GM19468 (cell line): Measurements from ENCODE around the gene PRDM1.
"Not testable (repeated sequence)": the region's sequence is repeated elsewhere in the genome, so short reads cannot be mapped to it uniquely, and the experiment has no call there.

ENCODE experiments used
- ATAC-seq: cut with Tn5 transposase; IDR thresholded peaks from one replicate; pipeline ENCODE4 v1.9.1; 2021; ENCODE audit warnings: mild to moderate bottlenecking, moderate library complexity, moderate number of reproducible peaks; ENCODE audit not compliant: unreplicated experiment; ENCODE audit errors: extremely low read depth

PRDM1 gene

DNA sequence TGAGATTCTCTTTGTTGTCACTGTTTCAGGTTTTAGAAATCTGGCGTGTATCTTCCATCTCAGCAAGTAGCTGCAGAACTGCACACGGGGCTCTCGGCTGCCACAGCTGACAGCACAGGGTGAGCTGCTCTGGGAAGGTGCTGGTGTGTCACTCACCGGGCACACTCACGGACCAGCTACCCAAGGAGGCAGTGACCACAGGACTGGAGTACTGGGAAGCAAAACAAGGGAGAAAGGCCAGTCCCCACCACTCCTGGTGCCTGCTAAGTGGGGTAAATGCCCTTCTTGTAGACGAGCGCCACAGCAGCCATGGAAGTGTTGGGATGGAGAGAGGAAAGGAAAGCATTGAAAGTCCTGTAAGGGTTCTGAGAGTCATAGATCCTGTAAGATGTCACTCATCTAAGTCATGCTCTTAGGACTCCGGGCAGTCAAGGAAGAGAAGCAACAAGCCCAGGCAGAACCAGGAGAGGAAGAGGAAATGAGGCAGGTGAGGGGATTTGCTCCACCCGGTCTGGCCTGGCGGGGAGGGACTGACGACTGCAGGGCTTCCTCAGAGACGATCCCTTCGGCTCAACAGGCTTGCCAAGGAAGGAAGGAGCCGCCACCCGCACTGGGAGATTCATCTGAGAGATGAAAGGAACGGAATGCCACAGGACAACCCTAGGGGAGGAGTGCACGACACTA, 48.1 kb downstream of the PRDM1 start:
- no peak for ATAC-seq

DNA sequence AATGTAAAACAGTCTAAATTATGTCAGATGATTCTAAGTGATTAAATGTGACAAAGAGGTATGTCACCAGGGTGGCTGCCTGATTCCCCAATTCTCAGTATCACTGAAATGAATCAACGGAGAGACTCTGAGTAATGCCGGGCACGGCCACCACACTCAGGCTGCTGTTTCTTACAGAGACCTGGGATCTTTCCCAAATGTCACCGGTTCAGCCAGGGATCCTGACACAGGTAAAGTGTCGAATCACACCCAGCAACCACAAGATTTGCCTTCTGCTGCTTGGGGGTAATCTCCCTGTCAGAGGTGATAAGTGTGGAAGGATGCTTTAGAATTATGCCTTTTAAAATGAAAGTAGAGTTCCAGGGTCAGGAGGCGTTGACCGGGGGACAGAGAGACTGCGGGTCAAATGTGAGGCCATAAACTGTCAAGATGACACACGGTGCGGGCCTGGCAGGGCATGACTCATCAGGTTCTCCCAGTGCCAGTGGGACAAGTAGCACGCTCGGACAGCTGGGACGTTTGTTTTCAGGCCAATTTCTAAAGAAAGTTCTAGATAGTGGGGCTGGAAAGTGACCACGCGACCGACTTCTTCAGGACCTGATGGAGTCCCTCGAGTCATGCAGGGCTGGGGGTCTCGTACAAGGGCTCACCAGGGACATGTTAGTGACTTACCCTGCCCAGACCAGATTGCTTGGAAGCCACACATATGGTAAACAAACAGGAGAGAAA, 48.9 kb downstream of the PRDM1 start:
- no peak for ATAC-seq

DNA sequence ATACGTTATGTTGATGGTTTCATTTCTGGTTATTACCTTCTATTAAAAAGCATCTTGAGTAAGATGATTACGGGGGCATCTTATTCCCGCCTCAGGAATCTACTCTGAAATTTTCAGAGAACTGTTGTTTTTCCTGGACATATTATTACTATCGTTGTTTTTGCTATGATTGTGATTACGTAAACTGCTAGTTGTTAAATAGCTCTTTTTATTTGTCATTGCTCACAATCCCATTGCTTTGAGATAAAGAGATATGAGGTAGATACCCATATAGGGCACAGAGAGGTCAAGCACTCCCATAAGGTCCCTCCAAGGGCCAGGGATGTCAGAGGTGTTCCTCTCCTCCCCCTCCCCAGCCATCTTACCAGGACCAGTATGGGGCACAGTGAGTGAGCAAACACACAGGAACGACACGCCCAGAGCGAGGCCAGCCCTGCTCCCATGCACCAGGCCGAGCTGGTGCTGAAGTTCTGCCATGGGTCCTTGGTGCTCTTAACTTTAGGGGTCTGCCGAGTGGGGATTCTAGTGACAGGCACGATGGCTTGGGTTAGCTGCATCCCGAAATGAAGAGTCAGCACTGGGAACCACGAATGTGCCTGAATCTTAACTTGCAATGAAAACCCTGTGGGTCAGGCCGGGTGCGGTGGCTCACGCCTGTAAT, 49.9 kb downstream of the PRDM1 start:
- ATAC-seq: no peak

DNA sequence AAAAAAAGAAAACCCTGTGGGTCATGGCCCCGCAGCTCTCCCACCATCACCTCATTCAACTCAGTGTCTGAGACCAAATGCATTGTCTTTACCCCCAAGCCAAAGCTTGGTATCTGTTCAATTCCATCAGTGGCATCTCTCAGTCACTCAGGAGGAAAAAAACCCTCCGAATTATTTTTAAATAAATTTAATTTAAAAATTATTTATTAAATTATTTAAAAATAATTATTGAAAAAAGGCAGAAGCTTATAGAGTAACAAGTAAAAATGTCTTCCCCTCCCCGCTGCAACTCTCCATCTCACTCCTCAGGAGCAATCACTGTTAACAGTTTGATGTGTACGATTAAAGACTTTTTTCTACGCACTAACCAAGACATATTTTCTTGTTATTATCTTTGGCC, 50.7 kb downstream of the PRDM1 start:
- ATAC-seq: no peak

DNA sequence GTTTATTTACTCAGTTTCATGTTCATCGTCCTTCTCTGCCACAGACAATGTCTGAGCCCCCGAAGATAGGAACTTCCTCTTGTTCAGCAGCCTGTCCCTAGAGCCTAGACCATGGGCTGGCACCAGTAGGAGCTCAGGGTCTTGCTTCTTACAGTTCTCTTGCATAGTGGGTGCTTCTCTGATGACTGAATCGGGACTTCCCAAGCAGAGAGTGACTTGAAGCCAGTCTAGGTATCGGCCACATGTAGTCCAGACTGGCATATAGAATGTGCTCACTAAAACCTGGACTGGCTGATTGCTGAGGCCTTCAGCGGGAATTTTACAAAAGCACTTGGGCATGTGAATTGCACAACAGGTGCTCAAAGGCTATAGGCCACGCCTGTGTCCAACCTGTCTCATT, 52.0 kb downstream of the PRDM1 start:
- ATAC-seq: no peak

DNA sequence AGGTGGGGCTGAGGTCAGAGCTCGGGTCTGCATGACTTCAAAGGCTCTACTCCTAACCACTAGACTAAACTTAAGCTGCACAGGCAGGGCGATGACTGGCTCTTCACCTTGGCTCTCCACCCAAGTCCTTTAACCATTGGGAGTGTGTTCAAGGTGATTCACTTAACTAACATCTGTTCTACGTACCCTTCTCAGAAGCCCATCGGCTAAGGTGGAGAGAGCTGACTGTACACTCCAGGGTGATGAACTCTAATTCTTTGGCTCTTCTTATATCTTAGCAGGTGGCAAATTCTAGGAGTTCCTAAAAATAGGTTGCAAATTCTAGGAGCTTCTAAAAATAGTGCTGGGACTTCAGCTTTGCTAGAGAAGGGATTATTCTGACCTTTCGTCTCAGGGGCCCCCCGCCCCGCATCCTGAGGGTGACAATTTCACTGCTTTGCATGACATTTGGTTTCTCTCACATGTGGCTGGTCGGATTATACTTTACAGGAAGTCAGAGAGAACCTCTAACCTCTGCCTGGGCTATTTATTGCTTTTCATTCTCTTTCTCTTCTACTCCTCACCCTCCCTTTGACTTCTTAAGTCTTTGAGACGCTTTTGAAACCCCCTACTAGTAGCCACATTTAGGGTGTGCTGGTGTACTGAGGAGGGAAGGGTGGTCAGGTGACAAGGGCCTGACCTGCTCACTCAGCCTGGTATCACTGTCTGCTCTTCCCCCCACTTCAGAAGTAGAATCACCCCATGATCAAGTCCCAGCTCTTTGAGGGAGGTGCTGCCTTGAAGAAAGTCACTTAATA, 55.5 kb downstream of the PRDM1 start:
- ATAC-seq: peak; percentile 86

DNA sequence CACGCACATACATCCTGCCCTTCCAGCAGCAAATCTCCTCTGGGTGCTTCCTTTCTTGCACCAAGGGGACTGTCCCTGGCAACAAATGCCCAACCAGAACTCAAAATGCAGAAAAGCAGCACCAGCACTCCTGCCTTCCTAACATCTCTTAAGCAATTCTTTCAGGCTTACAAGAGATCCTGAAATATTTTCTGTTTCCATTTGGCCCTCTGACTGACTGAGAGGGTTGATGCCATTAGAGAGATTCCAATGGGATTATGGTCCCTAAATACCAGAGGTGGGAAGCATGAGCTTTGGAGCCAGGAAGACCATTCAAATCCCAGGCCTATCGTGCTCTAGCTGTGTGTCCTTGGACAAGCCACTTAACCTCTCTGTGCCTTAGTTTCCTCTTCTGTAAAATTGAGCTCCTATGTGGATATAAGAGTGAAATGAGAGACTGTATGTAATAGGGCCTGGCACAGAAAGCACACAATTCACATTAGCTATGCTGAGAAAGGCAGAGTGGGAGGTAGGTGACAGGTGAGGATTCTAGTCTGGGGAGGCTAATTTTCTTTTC, 56.8 kb downstream of the PRDM1 start:
- no peak for ATAC-seq

DNA sequence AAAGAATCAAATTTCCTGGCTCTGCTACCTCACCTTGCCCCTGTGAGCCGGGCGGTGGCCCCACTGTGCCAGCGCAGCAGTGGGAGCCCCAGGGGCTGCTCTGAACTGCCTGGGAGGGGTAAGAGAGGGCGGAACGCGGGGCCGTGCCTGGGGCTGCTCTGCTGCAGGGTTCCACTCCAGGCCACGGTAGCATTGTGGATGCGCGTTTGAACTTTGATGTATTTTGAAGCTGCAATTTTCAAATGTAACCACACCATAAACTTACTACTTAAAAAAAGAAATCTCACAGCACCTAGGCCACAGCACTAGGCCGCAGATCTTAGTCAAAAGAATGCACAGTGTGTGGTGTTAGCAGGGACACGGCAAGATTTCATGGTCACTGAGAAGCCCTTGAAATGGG, 57.5 kb downstream of the PRDM1 start:
- no peak for ATAC-seq

DNA sequence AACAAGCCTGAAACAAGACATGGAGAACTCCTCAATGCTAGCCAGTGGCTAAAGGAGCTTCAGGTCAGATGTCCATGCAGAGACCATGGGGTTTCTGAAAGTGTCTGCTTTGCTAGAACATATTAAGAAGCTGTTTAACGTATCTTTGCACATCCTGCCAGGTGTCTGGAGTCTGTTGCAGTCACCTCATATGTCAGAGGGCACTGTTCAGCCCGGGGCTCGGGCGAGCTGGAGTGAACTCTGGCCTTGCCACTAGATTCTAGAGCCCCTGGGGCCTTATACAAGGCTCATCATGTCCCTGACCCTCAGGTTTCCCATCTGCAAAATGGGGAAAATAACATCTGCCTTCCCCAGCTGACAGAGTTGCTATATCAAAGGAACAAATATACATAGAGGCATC, 59.0 kb downstream of the PRDM1 start:
- no peak for ATAC-seq

DNA sequence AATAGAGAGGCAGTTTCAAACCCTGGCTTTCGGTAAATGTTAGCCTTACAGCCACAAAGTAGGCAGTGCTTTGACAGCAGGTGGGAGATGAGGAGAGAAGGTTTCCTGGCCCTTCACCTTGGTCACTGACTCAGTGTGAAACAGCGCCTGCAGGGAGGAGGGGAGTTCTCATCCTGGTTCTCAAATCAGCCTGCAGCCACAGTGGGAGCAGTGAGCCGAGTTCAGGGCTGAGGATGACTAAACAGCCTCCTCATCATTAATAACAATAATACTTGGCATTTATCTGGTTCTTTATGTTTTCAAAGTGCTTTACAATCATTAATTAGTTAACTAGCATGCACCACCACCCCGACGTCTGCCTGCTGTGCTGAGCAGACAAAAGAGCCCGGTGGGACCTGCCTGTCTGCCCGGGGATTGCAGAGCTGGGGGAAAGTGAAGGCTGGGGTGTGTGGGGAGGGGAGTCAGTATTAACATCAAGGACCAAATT, 59.6 kb downstream of the PRDM1 start:
- ATAC-seq: no peak

DNA sequence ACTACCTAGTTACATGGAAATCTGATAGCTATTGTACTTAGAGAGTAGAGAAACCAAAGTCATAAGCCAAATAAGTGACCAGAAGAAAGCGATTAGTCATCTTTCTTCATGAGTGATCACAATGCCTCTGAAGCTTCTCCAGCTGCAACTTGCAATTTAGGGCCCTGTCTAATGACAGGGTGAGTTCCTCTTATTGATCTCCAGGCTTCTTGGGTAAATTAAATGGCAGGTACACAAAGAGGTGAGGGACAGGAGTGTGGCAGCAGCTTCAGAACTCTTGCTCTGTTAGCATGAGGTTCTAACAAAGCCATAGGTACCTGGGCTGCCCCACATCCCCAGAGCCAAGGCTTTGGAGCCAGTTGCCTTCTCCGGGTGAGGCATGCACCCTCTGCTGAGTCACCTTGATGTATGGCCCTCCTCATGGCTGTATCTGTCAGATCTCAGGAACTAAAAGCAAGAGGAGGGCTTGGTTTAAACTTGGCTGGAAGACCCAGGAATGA, 60.8 kb downstream of the PRDM1 start:
- no peak for ATAC-seq

DNA sequence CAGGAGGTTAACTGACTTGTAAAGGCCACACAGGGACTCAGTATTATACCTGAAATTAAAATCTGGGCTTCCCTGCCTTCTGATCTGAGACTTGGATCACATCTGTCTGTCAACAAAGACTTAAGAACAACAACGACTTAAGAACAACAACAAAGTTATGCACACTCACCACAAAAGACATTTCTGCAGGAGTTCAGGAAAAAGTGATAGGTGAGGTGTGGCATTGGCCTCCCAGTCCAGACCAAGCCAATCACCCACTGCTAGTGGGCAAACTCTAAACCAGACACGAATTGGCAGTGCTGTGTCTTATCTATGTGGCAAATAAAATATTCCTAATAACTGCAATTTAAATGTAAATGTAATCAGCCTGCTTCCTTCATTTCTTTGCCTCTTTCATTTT, 61.3 kb downstream of the PRDM1 start:
- ATAC-seq: no peak

DNA sequence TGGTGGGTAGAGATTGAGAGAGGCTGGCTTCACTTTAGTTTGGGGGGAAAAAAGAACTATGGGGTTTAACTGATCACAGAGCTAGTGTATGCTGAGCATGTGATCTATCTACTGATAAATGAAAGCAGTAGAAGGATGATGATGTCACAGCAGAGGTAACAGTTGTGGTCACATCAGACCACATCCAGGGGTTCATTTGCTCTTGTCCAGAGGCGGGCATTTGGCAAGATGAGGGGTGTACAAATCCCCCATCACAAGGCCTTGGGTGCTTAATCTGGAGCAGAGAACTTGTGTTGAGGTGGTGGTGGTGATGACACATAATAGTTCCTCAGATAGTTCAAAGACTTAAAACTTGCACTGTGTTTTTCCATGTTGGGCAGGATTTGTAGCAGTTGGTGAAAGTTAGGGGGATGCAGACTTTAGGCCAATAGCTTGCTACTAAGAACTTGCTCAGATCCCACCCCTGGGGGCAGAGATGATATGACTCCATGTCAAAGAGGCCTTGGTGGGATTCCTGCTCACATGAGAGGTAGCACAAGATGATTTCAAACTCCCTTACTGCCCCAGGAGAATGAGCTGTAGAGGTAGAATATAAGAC, 63.4 kb downstream of the PRDM1 start:
- ATAC-seq: no peak

DNA sequence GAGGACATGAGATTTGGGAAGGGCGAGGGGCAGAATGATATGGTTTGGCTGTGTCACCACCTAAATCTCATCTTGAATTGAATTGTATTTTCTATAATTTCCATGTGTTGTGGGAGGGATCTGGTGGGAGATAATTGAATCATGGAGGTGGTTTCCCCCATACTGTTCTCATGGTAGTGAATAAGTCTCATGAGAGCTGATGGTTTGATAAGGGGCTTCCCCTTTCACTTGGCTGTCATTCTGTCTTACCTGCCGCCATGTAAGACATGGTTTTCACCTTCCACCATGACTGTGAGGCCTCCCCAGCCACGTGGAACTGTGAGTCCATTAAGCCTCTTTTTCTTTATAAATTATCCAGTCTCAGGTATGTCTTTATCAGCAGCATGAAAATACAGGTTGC, 66.3 kb downstream of the PRDM1 start:
- ATAC-seq: not testable (repeated sequence)

DNA sequence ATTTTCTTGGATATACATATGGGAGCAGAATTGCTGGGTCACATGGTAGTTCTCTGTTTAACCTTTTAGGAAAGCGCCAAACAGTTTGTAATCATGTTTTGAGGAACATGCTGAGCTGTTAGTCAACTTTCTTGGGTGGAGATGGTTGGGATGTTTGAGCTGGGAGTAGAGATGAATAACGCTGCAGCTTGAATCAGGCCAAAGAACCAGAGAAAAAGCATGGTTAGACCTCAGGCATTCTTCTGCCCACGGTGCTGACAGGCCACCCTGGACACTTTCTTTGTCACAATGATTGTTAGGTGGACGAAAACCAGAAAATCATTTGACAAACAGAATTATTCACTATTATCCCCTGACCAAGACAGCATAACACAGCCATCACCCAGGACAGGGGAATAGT, 66.8 kb downstream of the PRDM1 start:
- ATAC-seq: no peak

DNA sequence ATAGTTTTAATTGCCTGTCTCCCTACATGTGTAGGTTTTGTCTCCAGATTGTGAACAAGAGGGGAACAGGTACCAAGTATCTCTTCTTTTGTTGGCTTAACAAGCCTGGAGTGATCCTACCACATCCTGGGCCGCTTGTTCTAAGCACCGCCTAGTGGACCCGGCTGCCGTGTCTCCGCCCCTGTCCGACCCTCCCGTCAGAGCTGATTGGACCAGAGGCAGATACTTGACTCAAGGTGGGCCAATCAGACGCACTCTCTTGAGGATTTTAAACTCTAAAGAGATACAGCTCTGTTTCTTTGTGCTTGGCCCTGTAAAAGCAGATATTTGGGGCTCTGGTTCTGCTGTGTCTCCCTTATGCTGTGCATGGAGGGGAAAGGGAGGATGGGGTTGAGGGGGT, 68.2 kb downstream of the PRDM1 start:
- no peak for ATAC-seq

DNA sequence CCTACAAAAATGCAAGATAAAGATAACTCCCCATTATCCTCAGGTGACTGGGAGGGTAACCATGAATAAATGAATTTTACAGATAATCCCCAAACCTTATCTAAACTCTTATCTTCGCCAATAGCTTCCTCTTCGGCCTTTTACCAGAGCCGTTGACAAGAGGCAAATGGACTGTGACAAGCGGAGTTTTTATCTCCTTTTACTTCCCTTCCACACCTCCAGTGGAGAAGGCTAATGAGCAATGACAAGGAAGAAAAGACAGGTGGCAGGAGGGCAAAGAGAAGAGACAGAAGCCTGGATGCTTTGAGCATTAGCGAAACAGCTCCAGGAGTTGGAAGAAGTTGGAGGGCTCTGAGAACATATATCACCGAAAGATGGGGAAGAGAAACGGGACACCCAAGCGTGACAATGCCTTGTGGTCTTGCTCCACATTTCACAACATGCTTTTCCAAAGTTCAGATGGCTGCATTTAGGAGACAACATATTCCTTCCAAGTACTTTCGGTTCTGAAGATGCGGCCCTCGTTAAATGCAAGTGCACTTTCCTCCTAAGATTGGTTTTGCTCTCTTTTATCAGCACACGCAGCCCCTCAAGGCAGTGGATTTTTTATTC, 69.2 kb downstream of the PRDM1 start:
- no peak for ATAC-seq

DNA sequence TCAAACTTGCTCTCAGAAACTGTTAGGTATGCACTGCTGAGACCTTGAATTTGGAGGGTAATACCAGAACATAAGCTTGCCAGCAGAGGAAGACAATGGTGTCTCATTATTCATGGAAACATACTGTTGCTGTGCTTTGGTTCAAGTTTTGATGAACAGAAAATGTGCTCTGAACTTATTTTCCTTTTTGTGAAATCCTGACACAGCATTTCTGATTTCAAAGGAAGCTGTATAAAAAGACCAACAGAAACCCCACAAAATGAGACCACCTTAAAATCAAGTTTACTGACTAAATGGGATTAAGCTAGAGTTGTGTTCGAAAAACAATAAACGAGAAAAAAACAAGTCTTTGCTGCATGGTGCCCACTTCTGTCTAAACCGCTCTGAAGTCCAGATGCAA, 70.3 kb downstream of the PRDM1 start:
- ATAC-seq: no peak

DNA sequence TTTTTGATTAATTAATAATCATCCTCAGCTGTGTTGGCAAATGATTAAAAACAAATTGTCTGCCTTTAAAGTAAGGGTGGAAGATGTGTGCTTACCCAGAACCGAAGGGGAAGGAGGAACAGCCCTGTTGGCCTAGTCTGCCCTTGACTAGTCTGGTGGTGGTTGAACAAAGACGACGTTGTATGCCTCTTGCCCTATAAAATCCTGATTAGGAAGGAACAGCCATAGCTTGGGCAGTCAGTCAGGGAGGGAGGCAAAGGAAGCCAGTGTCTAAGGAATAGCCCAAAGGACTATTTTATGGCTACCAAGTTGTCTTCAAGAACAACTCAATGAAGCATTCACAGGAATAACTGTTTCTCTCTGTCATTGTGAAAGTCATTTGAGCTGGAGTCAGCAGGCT, 70.7 kb downstream of the PRDM1 start:
- no peak for ATAC-seq
